ENCODE measurements around the gene SERPINA1.

- TF ChIP-seq CTCF (IDR thresholded peaks at IDR 0.05) (no peak), POLR2A (IDR thresholded peaks at IDR 0.05) (no peak)
These were observed 31.2 kb downstream of the SERPINA1 start for GRCh38 chr14:94357166-94357565.

Data from vagina (tissue), 2 donors.